ENCODE measurements around the gene ZMYM2.
"Not testable (repeated sequence)": the region's sequence is repeated elsewhere in the genome, so short reads cannot be mapped to it uniquely, and the experiment has no call there.

The ZMYM2 gene

GRCh38 chr13:19982447-19983043 lies 24.0 kb downstream of the ZMYM2 start:
- no peak for DNase-seq (ENCODE audit: low read depth)

GRCh38 chr13:19984430-19985218 lies 26.1 kb downstream of the ZMYM2 start:
- DNase-seq (ENCODE audit: low read depth) = peak; percentile 21

- DNase-seq (ENCODE audit: low read depth) = no peak
These were observed 26.7 kb downstream of the ZMYM2 start for GRCh38 chr13:19985219-19985556.

GRCh38 chr13:19991531-19991930 lies 33.0 kb downstream of the ZMYM2 start:
- no peak for DNase-seq (ENCODE audit: low read depth)

DNA sequence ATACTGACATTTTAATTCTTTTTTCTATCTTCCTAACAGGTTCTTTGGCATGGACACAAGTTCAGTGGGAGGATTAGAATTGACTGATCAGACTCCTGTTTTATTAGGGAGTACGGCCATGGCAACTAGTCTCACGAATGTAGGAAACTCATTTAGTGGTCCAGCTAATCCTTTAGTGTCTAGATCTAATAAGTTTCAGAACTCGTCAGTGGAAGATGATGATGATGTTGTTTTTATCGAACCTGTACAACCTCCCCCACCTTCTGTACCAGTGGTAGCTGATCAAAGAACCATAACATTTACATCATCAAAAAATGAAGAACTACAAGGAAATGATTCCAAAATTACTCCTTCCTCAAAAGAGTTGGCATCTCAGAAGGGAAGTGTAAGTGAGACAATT lies 34.5 kb downstream of the ZMYM2 start:
- DNase-seq (ENCODE audit: low read depth) = no peak

DNA sequence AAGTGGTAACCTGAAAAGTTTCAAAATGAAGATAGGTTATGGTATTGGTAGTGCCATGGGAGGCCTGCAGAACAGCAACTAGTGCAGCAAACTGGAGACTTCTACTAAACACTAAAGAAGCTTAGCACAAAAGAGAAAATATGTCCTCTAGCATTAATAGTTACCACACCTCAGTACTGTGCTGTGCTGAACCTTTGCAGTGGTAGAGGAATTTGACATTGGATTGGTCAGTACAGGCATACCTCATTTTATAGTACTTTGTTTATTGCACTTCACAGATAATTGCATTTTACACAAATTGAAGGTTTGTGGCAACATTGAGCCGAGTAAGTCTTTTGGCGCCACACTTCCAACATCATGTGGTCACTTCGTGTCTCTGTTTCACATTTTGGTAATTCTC lies 40.4 kb downstream of the ZMYM2 start:
- no peak for DNase-seq (ENCODE audit: low read depth)

- no peak for DNase-seq (ENCODE audit: low read depth)
These were observed 41.6 kb downstream of the ZMYM2 start for GRCh38 chr13:20000062-20000552.

DNA sequence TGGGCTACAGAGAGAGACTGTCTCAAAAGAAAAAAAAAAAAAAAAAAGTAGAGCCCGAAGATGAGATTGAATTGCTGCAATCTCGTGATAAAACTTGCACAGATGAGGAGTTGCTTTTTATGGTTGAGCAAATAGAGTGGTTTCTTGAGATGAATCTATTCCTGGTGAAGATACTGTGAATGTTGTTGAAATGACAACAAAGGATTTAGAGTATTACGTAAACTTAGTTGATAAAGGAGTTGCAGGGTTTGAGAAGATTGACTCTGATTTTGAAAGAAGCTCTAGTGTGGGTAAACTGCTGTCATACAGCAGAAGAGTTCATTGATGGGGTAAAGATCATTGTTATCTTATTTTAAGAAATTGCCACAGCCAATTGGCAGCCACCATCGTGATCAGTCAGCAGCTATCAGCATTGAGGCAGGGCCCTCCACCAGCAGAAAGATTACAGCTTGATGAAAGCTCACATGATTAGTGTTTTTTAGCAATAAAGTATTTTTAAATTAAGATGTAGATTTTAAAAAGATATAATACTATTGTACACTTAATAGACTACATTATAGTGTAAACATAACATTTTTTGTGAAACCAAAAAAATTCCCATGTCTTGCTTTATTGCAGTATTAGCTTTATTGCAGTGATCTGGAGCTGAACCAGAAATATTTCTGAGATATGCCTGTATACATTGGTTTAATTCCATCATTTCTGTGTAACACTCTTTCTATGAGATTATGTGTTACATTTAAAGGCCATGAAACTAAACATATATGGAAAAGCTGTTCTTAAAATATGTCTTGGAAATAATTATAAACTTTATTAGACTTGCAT lies 43.1 kb downstream of the ZMYM2 start:
- no peak for DNase-seq (ENCODE audit: low read depth)

GRCh38 chr13:20002787-20003186 lies 44.3 kb downstream of the ZMYM2 start:
- no peak for DNase-seq (ENCODE audit: low read depth)

GRCh38 chr13:20006206-20006605 lies 47.7 kb downstream of the ZMYM2 start:
- DNase-seq (ENCODE audit: low read depth) = no peak

DNA sequence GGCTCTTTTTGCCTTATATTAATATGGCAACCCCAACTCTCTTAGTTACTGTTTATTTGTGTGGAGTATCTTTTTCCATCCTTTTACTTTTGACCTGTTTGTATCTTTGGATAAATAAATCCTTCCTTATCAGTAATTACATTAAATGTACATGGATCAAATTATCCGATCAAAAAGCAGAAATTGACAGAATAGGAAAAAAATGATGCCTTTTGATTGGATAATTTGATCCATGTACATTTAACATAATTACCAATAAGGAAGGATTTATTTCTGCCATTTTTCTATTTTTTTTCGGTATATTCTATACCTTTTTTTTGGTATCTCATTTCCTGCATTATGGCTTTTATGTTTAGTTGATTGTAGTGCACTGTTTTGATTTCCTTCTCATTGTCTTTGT lies 57.2 kb downstream of the ZMYM2 start:
- no peak for DNase-seq (ENCODE audit: low read depth)

- no peak for DNase-seq (ENCODE audit: low read depth)
These were observed 58.3 kb downstream of the ZMYM2 start for GRCh38 chr13:20016649-20017364.

GRCh38 chr13:20017365-20017711 lies 58.8 kb downstream of the ZMYM2 start:
- no peak for DNase-seq (ENCODE audit: low read depth)

- DNase-seq (ENCODE audit: low read depth) = no peak
These were observed 60.5 kb downstream of the ZMYM2 start for GRCh38 chr13:20019043-20019442.

DNA sequence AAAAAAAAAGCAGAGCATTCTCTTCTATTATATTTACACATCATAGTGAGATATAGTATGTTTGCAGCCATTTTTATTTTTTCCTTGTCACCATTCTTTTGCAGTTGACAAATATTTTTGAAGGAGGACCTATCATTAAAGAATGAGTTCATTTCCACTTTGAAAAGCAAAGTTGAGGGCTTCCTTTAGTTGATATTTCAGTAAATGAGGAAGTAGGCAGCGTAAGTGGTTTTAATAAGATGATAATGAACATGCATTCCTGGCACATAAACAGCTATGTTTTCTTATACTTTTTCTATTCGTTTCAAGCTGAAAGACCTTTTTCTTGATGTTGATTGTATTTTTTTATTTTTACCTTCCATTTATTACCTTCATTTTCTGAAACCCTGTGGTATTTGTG lies 66.2 kb downstream of the ZMYM2 start:
- DNase-seq (ENCODE audit: low read depth) = no peak

GRCh38 chr13:20028953-20029352 lies 70.4 kb downstream of the ZMYM2 start:
- DNase-seq (ENCODE audit: low read depth) = no peak

DNA sequence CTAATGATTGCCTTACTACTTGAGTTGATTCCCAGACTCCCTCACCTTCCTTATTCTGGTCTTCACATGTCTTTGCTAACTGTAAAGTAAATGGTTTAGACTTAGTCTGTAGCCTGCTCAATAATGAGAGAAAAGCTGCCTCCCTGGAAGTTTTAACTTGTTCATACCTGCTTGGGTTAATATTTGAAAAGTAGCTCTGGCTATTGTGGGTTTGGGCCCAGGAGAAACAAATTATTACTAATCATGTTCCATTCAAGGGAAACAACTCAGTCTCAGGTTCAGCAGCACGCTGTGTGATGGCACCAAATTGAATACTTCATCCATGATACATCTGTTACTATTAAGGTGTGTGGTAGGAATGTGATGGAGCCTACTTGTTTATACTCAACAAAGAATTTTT lies 75.0 kb downstream of the ZMYM2 start:
- DNase-seq (ENCODE audit: low read depth) = no peak

- no peak for DNase-seq (ENCODE audit: low read depth)
These were observed 76.6 kb downstream of the ZMYM2 start for GRCh38 chr13:20035130-20035529.

DNA sequence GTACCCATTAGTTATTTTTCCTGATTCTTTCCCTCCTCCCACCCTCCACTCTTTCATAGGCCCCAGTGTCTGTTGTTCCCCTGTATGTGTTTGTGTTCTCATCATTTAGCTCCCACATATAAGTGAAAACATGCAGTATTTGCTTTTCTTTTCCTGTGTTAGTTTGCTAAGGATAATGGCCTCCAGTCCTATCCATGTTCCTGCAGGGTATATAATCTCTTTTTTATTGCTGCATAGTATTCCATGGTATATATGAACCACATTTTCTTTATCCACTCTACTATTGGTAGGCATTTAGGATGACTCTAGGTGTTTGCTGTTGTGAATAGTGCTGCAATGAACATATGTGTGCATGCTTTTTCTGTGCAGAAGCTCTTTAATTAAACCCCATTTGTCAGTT lies 79.4 kb downstream of the ZMYM2 start:
- no peak for DNase-seq (ENCODE audit: low read depth)

DNA sequence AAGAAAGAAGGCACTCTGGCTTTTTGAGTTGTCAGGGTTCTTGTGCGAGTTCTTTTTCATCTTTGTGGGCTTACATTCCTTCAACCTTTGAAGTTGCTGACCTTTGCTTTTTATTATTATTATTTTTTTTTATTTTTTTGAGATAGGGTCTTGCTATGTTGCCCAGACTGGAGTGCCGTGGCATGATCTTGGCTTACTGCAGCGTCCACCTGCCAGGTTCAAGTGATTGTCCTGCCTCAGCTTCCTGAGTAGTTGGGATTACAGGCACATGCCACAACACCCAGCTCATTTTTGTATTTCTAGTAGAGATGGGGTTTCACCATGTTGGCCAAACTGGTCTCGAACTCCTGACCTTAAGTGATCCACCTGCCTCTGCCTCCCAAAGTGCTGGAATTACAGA lies 84.1 kb downstream of the ZMYM2 start:
- not testable (repeated sequence) for DNase-seq (ENCODE audit: low read depth)

- no peak for DNase-seq (ENCODE audit: low read depth)
These were observed 84.8 kb downstream of the ZMYM2 start for GRCh38 chr13:20043207-20043925.

- no peak for DNase-seq (ENCODE audit: low read depth)
These were observed 85.6 kb downstream of the ZMYM2 start for GRCh38 chr13:20044086-20044485.
